ENCODE data around the gene ABCG1.

ABCG1 gene

DNA sequence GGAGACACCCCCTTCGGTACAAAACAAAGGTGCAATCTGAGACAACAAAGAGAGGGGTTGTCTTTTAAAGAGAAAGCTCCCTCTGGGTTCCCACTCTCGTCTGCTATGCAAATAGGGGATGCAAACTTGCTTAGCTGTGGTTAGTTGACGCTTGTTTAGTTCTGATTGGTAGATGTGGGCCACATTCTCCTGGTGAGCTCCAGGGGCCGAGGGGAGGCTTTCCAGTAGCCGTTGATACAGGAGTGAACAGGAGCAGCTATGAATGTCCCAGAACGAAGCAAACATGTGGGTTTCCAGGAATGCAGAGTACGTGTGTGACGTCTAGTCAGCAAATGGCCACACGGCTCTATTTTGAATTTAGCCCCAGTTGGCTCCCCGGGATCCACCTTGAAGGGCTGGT is 117.1 kb downstream of the ABCG1 start:
- H3K9me3 ChIP-seq (ENCODE audit: low read length) = no peaks in the 10 kb centered on the region
- no peak overlapping the region for H3K27ac ChIP-seq (ENCODE audit: low read depth, low read length)
- H3K4me3 ChIP-seq (ENCODE audit: low read depth in 1 of 2, low read length in 2 of 2) = no peak overlapping the region
- peaks cover 5 to 8% of the 10 kb centered on the region in 2 donors for H3K27me3 ChIP-seq (ENCODE audit: control insufficient read depth in 1 of 2, insufficient read depth in 2 of 2, low read length in 2 of 2)
- H3K36me3 ChIP-seq (ENCODE audit: insufficient read depth, low read length) = no peaks in the 10 kb centered on the region
- no peak overlapping the region for H3K9ac ChIP-seq (ENCODE audit: low read length)
- no peaks in the 10 kb centered on the region for H3K4me1 ChIP-seq (ENCODE audit: insufficient read depth, low read length)

DNA sequence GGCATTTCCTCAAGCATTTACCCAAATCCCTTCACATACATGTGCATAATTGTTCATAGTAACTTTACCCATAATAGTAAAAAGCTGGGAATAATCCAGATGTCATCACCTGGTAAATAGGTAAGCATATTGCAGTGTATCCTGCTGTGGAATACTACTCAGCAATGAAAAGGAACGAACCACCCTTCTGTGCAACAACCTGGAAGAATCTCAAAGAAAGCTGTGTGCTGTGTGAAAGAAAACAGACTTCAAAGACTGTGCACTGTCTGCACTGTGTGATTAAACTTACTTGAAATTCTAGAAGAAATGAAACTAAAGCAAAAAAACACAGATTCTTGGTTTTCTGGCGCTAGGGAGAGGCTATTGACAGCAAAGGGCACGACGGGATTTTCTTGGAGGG is 118.3 kb downstream of the ABCG1 start:
- no peaks in the 10 kb centered on the region for H3K36me3 ChIP-seq (ENCODE audit: insufficient read depth, low read length)
- no peak overlapping the region for H3K4me3 ChIP-seq (ENCODE audit: low read depth in 1 of 2, low read length in 2 of 2)
- no peaks in the 10 kb centered on the region for H3K4me1 ChIP-seq (ENCODE audit: insufficient read depth, low read length)
- H3K27ac ChIP-seq (ENCODE audit: low read depth, low read length) = no peak overlapping the region
- H3K27me3 ChIP-seq (ENCODE audit: control insufficient read depth in 1 of 2, insufficient read depth in 2 of 2, low read length in 2 of 2) = peaks cover 5 to 8% of the 10 kb centered on the region in 2 donors
- H3K9ac ChIP-seq (ENCODE audit: low read length) = no peak overlapping the region
- no peaks in the 10 kb centered on the region for H3K9me3 ChIP-seq (ENCODE audit: low read length)

DNA sequence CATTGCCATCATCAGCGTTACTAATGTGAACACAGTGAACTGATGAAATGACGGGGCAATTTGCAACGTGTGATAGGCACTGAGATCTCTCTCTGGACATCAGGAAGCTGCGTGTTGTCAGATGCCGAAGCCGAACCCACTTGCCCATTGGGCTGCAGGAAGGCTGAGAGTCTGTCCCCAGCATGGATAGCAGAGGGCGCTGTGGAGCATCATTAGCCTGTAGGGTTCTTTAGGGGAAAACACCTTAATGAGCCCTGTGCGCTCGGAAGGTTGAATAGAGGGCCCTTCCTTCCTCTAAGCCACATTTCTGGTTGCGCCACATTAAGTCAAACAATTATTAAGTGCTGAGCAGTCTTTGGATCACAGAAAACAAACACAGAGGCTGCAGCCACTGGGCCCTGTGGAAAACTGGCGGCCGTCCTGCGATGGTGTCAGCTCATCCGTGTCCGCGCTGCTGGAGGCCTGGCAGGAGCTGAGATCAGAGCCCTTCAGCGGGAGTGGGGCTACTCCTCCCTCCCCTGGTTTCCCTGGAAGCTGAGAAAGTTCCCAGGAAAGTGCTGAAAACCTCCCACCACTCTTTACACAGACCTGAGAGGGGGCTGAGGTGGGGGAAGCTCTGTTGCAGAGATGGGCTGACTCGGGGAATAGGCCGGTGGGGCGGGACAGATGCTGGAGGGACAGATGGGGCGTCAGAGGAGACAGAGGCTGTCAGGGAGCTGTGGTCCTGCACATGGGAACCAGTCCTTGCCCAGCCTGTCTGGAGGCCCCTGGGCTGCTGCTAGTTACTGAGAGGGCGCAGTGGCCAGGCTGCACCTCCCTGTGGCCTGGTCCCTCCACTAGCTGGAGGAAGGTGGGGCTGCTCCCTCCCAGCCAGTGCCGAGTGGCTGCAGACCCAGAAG is 119.1 kb downstream of the ABCG1 start:
- Histone ChIP-seq H3K9me3 (ENCODE audit: low read length) (no peaks in the 10 kb centered on the region), H3K4me3 (ENCODE audit: low read depth in 1 of 2, low read length in 2 of 2) (no peak overlapping the region), H3K27me3 (ENCODE audit: control insufficient read depth in 1 of 2, insufficient read depth in 2 of 2, low read length in 2 of 2) (peaks cover 5 to 8% of the 10 kb centered on the region in 2 donors), H3K36me3 (ENCODE audit: insufficient read depth, low read length) (no peaks in the 10 kb centered on the region), H3K4me1 (ENCODE audit: insufficient read depth, low read length) (no peaks in the 10 kb centered on the region), H3K27ac (ENCODE audit: low read depth, low read length) (no peak overlapping the region), H3K9ac (ENCODE audit: low read length) (no peak overlapping the region)

DNA sequence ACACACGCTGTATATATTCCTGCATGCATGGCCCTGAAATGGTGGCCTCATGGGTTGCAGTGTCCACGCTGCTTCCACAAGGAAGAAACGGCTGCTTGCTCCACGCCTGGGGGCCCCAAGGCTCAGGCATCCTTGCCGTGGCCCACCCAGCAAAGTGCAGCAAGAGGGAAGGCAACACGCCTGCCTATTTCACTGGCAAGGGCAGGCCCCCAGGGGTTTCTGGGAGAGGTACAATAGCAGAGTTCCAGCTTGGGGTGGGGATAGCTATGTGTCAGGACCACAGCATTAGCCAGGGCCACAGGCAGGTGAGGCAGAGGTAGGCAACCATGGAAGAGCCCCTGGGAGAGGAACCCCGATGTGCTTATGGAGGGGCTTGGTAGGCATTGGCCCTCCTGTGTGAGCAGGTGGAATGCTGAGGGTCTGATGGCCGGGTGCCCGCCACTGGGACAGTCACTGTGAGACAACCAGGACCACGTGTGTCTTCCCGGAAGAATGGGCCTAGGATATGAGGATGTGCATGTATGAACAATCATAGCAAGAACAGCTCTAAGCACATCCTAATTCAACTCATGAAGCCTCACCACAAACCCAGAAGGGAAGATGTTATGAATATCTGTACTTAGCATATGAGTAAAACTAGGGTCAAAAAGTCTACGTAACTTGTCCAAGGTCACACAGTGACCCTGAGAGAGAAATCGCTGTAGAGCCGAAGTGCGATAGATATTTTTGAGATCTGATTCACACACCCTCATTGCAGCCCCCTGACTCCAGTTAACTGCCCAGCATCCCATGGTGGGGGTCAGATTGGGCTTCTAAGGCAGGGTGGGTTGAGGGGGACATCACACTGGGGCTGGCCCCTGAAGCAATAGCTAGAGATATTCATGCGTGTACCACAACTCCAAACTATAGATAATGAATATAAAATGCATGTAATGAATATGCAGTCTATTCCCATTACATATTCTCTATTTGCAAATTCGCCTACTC is 120.1 kb downstream of the ABCG1 start:
- H3K4me3 ChIP-seq (ENCODE audit: low read depth in 1 of 2, low read length in 2 of 2) = no peak overlapping the region
- no peaks in the 10 kb centered on the region for H3K9me3 ChIP-seq (ENCODE audit: low read length)
- no peak overlapping the region for H3K9ac ChIP-seq (ENCODE audit: low read length)
- peaks cover 4 to 8% of the 10 kb centered on the region in 2 donors for H3K27me3 ChIP-seq (ENCODE audit: control insufficient read depth in 1 of 2, insufficient read depth in 2 of 2, low read length in 2 of 2)
- no peak overlapping the region for H3K27ac ChIP-seq (ENCODE audit: low read depth, low read length)
- H3K36me3 ChIP-seq (ENCODE audit: insufficient read depth, low read length) = no peaks in the 10 kb centered on the region
- H3K4me1 ChIP-seq (ENCODE audit: insufficient read depth, low read length) = no peaks in the 10 kb centered on the region

DNA sequence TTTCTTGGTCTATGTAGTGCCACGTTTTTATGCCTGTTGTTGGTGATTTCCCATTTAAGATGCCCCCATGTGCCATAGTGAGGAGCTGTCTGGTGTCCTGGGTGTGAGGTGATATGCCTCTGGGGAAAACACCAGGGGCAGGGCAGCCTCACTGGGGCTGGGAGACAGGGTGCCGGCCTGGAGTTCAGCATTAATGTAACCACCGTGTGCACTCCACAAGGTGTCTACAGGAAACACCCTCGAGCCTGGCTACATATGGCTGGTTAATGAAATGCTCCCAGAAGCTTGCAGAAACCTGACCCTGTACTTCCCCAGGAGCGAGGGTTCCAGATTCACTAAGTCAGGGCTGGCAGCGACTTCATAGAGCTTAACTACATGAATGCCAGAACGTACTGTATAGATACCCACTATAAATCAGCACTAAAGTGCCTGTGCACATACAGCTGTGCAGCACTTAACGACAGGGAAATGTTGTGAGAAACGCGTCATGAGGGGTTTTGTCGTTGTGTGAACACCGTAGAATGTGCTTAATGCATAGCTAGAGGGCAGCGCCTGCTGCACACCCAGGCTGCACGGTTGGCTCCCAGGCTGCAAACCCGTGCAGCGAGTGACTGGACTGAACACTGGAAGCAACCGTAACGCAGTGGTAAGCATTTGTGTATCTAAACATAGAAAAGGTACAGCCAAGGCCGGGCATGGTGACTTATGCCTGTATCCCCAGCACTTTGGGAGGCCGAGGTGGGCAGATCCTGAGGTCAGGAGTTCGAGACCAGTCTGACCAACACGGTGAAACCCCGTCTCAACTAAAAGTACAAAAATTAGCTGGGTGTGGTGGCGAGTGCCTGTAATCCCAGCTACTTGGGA is 121.5 kb downstream of the ABCG1 start:
- Histone ChIP-seq H3K36me3 (ENCODE audit: insufficient read depth, low read length) (no peaks in the 10 kb centered on the region), H3K9ac (ENCODE audit: low read length) (no peak overlapping the region), H3K9me3 (ENCODE audit: low read length) (no peaks in the 10 kb centered on the region), H3K27me3 (ENCODE audit: control insufficient read depth in 1 of 2, insufficient read depth in 2 of 2, low read length in 2 of 2) (no peaks in the 10 kb centered on the region), H3K4me3 (ENCODE audit: low read depth in 1 of 2, low read length in 2 of 2) (no peak overlapping the region), H3K4me1 (ENCODE audit: insufficient read depth, low read length) (no peaks in the 10 kb centered on the region), H3K27ac (ENCODE audit: low read depth, low read length) (no peak overlapping the region)

DNA sequence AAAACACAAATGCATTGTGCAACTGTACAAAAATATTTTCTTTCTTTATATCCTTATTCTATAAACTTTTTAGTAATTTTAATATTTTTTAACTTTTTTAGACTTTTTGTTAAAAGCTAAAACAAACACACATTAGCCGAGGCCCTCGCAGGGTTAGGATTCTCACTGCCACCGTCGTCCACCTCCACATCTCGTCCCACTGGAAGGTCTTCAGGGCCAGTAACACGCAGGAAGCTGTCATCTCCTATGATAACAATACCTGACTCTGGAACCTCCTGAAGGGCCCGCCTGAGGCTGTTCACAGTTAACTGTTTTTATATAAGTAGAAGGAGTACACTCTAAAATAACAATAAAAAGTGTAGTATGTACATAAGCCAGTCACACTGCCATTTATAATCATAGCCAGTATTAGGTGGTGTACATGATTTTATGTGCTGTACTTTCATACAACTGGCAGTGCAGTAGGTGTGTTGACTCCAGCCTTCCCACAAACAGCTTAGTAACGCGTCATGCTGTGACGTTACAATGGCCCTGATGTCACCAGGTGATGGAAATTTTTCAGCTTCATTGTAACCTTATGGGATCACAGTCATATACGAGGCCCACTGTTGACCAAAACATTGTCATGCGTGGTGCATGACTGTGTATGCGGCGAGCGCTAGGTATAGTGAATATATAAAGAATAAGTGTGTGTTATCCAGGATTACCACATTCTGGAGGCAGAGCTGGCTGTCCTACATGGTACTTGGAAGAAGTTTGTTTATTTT is 123.0 kb downstream of the ABCG1 start:
- Histone ChIP-seq H3K27ac (ENCODE audit: low read depth, low read length) (no peak overlapping the region), H3K9ac (ENCODE audit: low read length) (no peak overlapping the region), H3K9me3 (ENCODE audit: low read length) (no peaks in the 10 kb centered on the region), H3K4me1 (ENCODE audit: insufficient read depth, low read length) (no peaks in the 10 kb centered on the region), H3K36me3 (ENCODE audit: insufficient read depth, low read length) (no peaks in the 10 kb centered on the region), H3K27me3 (ENCODE audit: control insufficient read depth in 1 of 2, insufficient read depth in 2 of 2, low read length in 2 of 2) (no peaks in the 10 kb centered on the region), H3K4me3 (ENCODE audit: low read depth in 1 of 2, low read length in 2 of 2) (no peak overlapping the region)

DNA sequence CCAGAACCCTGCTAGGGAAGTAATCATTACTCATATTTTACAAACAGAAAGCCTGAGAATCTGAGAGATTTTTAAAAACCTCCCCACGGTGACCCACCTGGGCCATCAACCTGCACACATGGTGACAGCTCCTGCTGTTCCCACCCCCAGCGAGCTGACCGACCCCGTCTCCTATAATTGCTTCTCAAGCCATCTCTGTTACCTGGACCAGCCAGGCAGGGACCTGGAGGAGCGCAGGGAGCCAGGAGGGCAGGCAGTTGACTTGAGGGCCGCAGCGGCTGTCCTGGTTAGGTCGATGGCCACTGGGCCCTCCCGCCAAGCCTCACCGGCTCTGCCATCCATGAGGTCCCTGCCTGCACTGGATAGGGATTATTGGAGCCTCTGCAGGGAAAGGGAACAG is 124.2 kb downstream of the ABCG1 start:
- Histone ChIP-seq H3K36me3 (ENCODE audit: insufficient read depth, low read length) (no peaks in the 10 kb centered on the region), H3K4me3 (ENCODE audit: low read depth in 1 of 2, low read length in 2 of 2) (no peak overlapping the region), H3K4me1 (ENCODE audit: insufficient read depth, low read length) (no peaks in the 10 kb centered on the region), H3K9me3 (ENCODE audit: low read length) (no peaks in the 10 kb centered on the region), H3K27ac (ENCODE audit: low read depth, low read length) (no peak overlapping the region), H3K9ac (ENCODE audit: low read length) (no peak overlapping the region), H3K27me3 (ENCODE audit: control insufficient read depth in 1 of 2, insufficient read depth in 2 of 2, low read length in 2 of 2) (no peaks in the 10 kb centered on the region)

DNA sequence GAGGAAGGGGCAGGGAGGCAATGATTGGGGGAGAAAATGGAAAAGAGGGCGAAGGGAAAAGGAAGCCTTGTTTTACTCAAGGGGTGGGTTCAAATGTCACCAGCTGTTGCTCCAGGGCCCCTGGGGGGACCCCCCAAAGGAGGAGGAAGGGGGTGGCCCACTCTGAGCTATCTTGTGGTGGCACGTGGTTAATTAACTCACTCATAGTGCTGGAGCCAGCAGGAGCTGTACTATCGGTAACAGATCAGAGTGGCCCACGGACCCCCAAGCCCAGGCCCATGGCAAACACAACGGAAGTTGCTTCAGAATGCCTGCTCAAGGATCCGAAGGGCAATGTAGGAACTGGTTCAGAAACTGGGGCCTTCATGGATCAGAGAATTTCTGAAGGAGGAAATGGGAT is 124.6 kb downstream of the ABCG1 start:
- H3K4me3 ChIP-seq (ENCODE audit: low read depth in 1 of 2, low read length in 2 of 2) = no peak overlapping the region
- H3K4me1 ChIP-seq (ENCODE audit: insufficient read depth, low read length) = no peaks in the 10 kb centered on the region
- no peaks in the 10 kb centered on the region for H3K27me3 ChIP-seq (ENCODE audit: control insufficient read depth in 1 of 2, insufficient read depth in 2 of 2, low read length in 2 of 2)
- no peaks in the 10 kb centered on the region for H3K9me3 ChIP-seq (ENCODE audit: low read length)
- no peaks in the 10 kb centered on the region for H3K36me3 ChIP-seq (ENCODE audit: insufficient read depth, low read length)
- no peak overlapping the region for H3K27ac ChIP-seq (ENCODE audit: low read depth, low read length)
- H3K9ac ChIP-seq (ENCODE audit: low read length) = no peak overlapping the region

DNA sequence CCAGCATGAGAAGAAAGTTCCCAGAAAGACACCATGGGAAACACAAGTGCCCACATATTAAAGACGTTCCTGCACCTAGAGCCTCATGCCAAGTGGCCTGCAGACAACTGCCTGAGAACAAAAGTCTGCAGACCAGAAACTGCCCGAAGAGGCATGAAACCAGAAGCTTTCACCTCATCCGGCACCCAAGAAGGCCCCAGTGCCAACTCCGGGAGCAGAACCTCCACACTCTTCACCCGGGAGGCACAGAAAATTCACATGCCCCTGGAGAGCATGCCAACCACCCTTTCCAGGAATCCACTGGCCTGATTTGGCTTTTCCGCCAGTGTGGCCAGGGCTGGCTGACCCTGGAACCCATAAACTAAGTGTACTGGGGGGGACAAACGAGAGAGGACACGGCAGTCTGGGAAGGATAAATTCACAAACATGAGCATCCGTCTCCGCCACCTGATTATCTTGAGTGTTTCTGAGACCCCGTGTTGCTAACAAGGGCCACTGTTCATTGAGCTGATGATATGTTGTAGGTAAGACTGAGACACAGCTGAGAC is 125.1 kb downstream of the ABCG1 start:
- no peak overlapping the region for H3K4me3 ChIP-seq (ENCODE audit: low read depth in 1 of 2, low read length in 2 of 2)
- no peak overlapping the region for H3K27ac ChIP-seq (ENCODE audit: low read depth, low read length)
- H3K36me3 ChIP-seq (ENCODE audit: insufficient read depth, low read length) = no peaks in the 10 kb centered on the region
- no peaks in the 10 kb centered on the region for H3K9me3 ChIP-seq (ENCODE audit: low read length)
- no peaks in the 10 kb centered on the region for H3K4me1 ChIP-seq (ENCODE audit: insufficient read depth, low read length)
- H3K27me3 ChIP-seq (ENCODE audit: control insufficient read depth in 1 of 2, insufficient read depth in 2 of 2, low read length in 2 of 2) = no peaks in the 10 kb centered on the region
- no peak overlapping the region for H3K9ac ChIP-seq (ENCODE audit: low read length)

DNA sequence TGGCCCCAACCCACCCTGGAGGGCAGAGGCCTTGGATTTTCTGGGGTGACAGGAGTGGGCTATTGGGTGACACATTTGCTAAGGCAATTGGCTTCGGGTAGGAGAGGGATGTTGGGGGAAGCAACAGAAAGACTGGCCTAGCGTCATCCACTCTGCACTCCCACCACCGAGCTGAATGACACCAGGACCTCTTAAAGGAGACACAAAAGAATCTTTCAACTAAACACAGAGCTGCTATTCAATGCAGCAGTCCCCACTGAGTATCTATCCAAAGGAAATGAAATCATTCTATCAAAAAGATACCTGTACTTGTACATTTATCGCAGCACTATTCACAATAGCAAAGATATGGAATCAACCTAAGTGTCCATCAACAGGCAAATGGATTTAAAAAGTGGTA is 125.7 kb downstream of the ABCG1 start:
- H3K9ac ChIP-seq (ENCODE audit: low read length) = no peak overlapping the region
- no peak overlapping the region for H3K27ac ChIP-seq (ENCODE audit: low read depth, low read length)
- no peaks in the 10 kb centered on the region for H3K4me1 ChIP-seq (ENCODE audit: insufficient read depth, low read length)
- H3K4me3 ChIP-seq (ENCODE audit: low read depth in 1 of 2, low read length in 2 of 2) = no peak overlapping the region
- no peaks in the 10 kb centered on the region for H3K36me3 ChIP-seq (ENCODE audit: insufficient read depth, low read length)
- no peaks in the 10 kb centered on the region for H3K9me3 ChIP-seq (ENCODE audit: low read length)
- H3K27me3 ChIP-seq (ENCODE audit: control insufficient read depth in 1 of 2, insufficient read depth in 2 of 2, low read length in 2 of 2) = no peaks in the 10 kb centered on the region

All from muscle layer of colon (tissue), 2 donors.